ENCODE data around the gene MAP4K4. TPM values are rescaled to one million over a fixed set of nuclear protein-coding genes. Genes with fewer than 3 reads are reported as not detected.

The MAP4K4 gene
- total and polyA plus RNA-seq, 4 donors, result 106 to 363 (median 200) TPM

GRCh38 chr2:101895039-101895438 lies 197.5 kb downstream of the MAP4K4 start:
- Histone ChIP-seq H3K36me3 (ENCODE audit: control insufficient read depth, insufficient read depth, low read length) (peaks cover 15% of the 10 kb centered on the region), H3K27me3 (ENCODE audit: control insufficient read depth, insufficient read depth, low read length) (no peaks in the 10 kb centered on the region), H3K27ac (ENCODE audit: low read depth, low read length) (no peak overlapping the region), H3K4me3 (ENCODE audit: low read depth, low read length) (no peak overlapping the region), H3K9me3 (ENCODE audit: control insufficient read depth, insufficient read depth, low read length) (no peaks in the 10 kb centered on the region), H3K4me1 (ENCODE audit: control insufficient read depth, insufficient read depth, low read length) (no peaks in the 10 kb centered on the region)
- WGBS (ENCODE audit: insufficient coverage), result 92% methylated on average over 4 of the region's 7 CpGs
- DNase-seq (ENCODE audit: low read depth in 4 of 6, low spot score in 6 of 6), result no peak

- H3K4me3 ChIP-seq (ENCODE audit: low read depth, low read length), result no peak overlapping the region
- no peak overlapping the region for H3K27ac ChIP-seq (ENCODE audit: low read depth, low read length)
- no peak for DNase-seq (ENCODE audit: low read depth in 4 of 6, low spot score in 6 of 6)
- H3K9me3 ChIP-seq (ENCODE audit: control insufficient read depth, insufficient read depth, low read length), result no peaks in the 10 kb centered on the region
- peaks cover 14% of the 10 kb centered on the region for H3K36me3 ChIP-seq (ENCODE audit: control insufficient read depth, insufficient read depth, low read length)
- no peaks in the 10 kb centered on the region for H3K27me3 ChIP-seq (ENCODE audit: control insufficient read depth, insufficient read depth, low read length)
- no peaks in the 10 kb centered on the region for H3K4me1 ChIP-seq (ENCODE audit: control insufficient read depth, insufficient read depth, low read length)
- 80% methylated on average over 1 of the region's 2 CpGs for WGBS (ENCODE audit: insufficient coverage)
Observed at GRCh38 chr2:101895819-101896322, 198.4 kb downstream of the MAP4K4 start.

GRCh38 chr2:101897301-101897700 lies 199.8 kb downstream of the MAP4K4 start:
- 89% methylated on average over 1 of the region's 1 CpG for WGBS (ENCODE audit: insufficient coverage)
- Histone ChIP-seq H3K27me3 (ENCODE audit: control insufficient read depth, insufficient read depth, low read length) (no peaks in the 10 kb centered on the region), H3K4me3 (ENCODE audit: low read depth, low read length) (no peak overlapping the region), H3K27ac (ENCODE audit: low read depth, low read length) (no peak overlapping the region), H3K36me3 (ENCODE audit: control insufficient read depth, insufficient read depth, low read length) (peaks cover 7% of the 10 kb centered on the region), H3K4me1 (ENCODE audit: control insufficient read depth, insufficient read depth, low read length) (no peaks in the 10 kb centered on the region), H3K9me3 (ENCODE audit: control insufficient read depth, insufficient read depth, low read length) (no peaks in the 10 kb centered on the region)
- no peak for DNase-seq (ENCODE audit: low read depth in 4 of 6, low spot score in 6 of 6)

GRCh38 chr2:101899265-101899664 lies 201.8 kb downstream of the MAP4K4 start:
- H3K4me3 ChIP-seq (ENCODE audit: low read depth, low read length), result no peak overlapping the region
- DNase-seq (ENCODE audit: low read depth in 4 of 6, low spot score in 6 of 6), result no peak
- H3K4me1 ChIP-seq (ENCODE audit: control insufficient read depth, insufficient read depth, low read length), result no peaks in the 10 kb centered on the region
- no peak overlapping the region for H3K27ac ChIP-seq (ENCODE audit: low read depth, low read length)
- peaks cover 4% of the 10 kb centered on the region for H3K36me3 ChIP-seq (ENCODE audit: control insufficient read depth, insufficient read depth, low read length)
- no peaks in the 10 kb centered on the region for H3K9me3 ChIP-seq (ENCODE audit: control insufficient read depth, insufficient read depth, low read length)
- H3K27me3 ChIP-seq (ENCODE audit: control insufficient read depth, insufficient read depth, low read length), result no peaks in the 10 kb centered on the region

- WGBS (ENCODE audit: insufficient coverage), result no CpG with 5 or more reads among the region's 1 CpG
- Histone ChIP-seq H3K9me3 (ENCODE audit: control insufficient read depth, insufficient read depth, low read length) (no peaks in the 10 kb centered on the region), H3K27ac (ENCODE audit: low read depth, low read length) (no peak overlapping the region), H3K36me3 (ENCODE audit: control insufficient read depth, insufficient read depth, low read length) (peaks cover 3% of the 10 kb centered on the region), H3K4me3 (ENCODE audit: low read depth, low read length) (no peak overlapping the region), H3K4me1 (ENCODE audit: control insufficient read depth, insufficient read depth, low read length) (no peaks in the 10 kb centered on the region), H3K27me3 (ENCODE audit: control insufficient read depth, insufficient read depth, low read length) (no peaks in the 10 kb centered on the region)
- DNase-seq (ENCODE audit: low read depth in 4 of 6, low spot score in 6 of 6), result no peak
Observed at GRCh38 chr2:101899871-101900270, 202.4 kb downstream of the MAP4K4 start.

GRCh38 chr2:101900375-101900774 lies 202.9 kb downstream of the MAP4K4 start:
- 97% methylated on average over 5 of the region's 9 CpGs for WGBS (ENCODE audit: insufficient coverage)
- Histone ChIP-seq H3K27ac (ENCODE audit: low read depth, low read length) (no peak overlapping the region), H3K27me3 (ENCODE audit: control insufficient read depth, insufficient read depth, low read length) (no peaks in the 10 kb centered on the region), H3K36me3 (ENCODE audit: control insufficient read depth, insufficient read depth, low read length) (no peaks in the 10 kb centered on the region), H3K4me3 (ENCODE audit: low read depth, low read length) (no peak overlapping the region), H3K9me3 (ENCODE audit: control insufficient read depth, insufficient read depth, low read length) (no peaks in the 10 kb centered on the region), H3K4me1 (ENCODE audit: control insufficient read depth, insufficient read depth, low read length) (no peaks in the 10 kb centered on the region)
- DNase-seq (ENCODE audit: low read depth in 4 of 6, low spot score in 6 of 6), result no peak

GRCh38 chr2:101901241-101901640 lies 203.7 kb downstream of the MAP4K4 start:
- 100% methylated on average over 2 of the region's 2 CpGs for WGBS (ENCODE audit: insufficient coverage)
- Histone ChIP-seq H3K9me3 (ENCODE audit: control insufficient read depth, insufficient read depth, low read length) (no peaks in the 10 kb centered on the region), H3K36me3 (ENCODE audit: control insufficient read depth, insufficient read depth, low read length) (no peaks in the 10 kb centered on the region), H3K27ac (ENCODE audit: low read depth, low read length) (no peak overlapping the region), H3K27me3 (ENCODE audit: control insufficient read depth, insufficient read depth, low read length) (no peaks in the 10 kb centered on the region), H3K4me3 (ENCODE audit: low read depth, low read length) (no peak overlapping the region), H3K4me1 (ENCODE audit: control insufficient read depth, insufficient read depth, low read length) (no peaks in the 10 kb centered on the region)
- DNase-seq (ENCODE audit: low read depth in 4 of 6, low spot score in 6 of 6), result no peak

- no peaks in the 10 kb centered on the region for H3K36me3 ChIP-seq (ENCODE audit: control insufficient read depth, insufficient read depth, low read length)
- H3K27ac ChIP-seq (ENCODE audit: low read depth, low read length), result no peak overlapping the region
- H3K4me3 ChIP-seq (ENCODE audit: low read depth, low read length), result no peak overlapping the region
- H3K4me1 ChIP-seq (ENCODE audit: control insufficient read depth, insufficient read depth, low read length), result no peaks in the 10 kb centered on the region
- no peak for DNase-seq (ENCODE audit: low read depth in 4 of 6, low spot score in 6 of 6)
- 94% methylated on average over 2 of the region's 2 CpGs for WGBS (ENCODE audit: insufficient coverage)
- H3K9me3 ChIP-seq (ENCODE audit: control insufficient read depth, insufficient read depth, low read length), result no peaks in the 10 kb centered on the region
- H3K27me3 ChIP-seq (ENCODE audit: control insufficient read depth, insufficient read depth, low read length), result no peaks in the 10 kb centered on the region
Observed at GRCh38 chr2:101902169-101902568, 204.7 kb downstream of the MAP4K4 start.

GRCh38 chr2:101904916-101905315 lies 207.4 kb downstream of the MAP4K4 start:
- peaks cover 5% of the 10 kb centered on the region for H3K9me3 ChIP-seq (ENCODE audit: control insufficient read depth, insufficient read depth, low read length)
- peak in 1 of 6 donors; percentile 55 for DNase-seq (ENCODE audit: low read depth in 4 of 6, low spot score in 6 of 6)
- H3K4me1 ChIP-seq (ENCODE audit: control insufficient read depth, insufficient read depth, low read length), result no peaks in the 10 kb centered on the region
- no peak overlapping the region for H3K4me3 ChIP-seq (ENCODE audit: low read depth, low read length)
- H3K27me3 ChIP-seq (ENCODE audit: control insufficient read depth, insufficient read depth, low read length), result no peaks in the 10 kb centered on the region
- H3K27ac ChIP-seq (ENCODE audit: low read depth, low read length), result no peak overlapping the region
- no peaks in the 10 kb centered on the region for H3K36me3 ChIP-seq (ENCODE audit: control insufficient read depth, insufficient read depth, low read length)
- WGBS (ENCODE audit: insufficient coverage), result no CpG with 5 or more reads among the region's 1 CpG

GRCh38 chr2:101905746-101906336 lies 208.3 kb downstream of the MAP4K4 start:
- no peak for DNase-seq (ENCODE audit: low read depth in 4 of 6, low spot score in 6 of 6)
- H3K36me3 ChIP-seq (ENCODE audit: control insufficient read depth, insufficient read depth, low read length), result no peaks in the 10 kb centered on the region
- H3K4me1 ChIP-seq (ENCODE audit: control insufficient read depth, insufficient read depth, low read length), result no peaks in the 10 kb centered on the region
- WGBS (ENCODE audit: insufficient coverage), result 80% methylated on average over 6 of the region's 9 CpGs
- H3K9me3 ChIP-seq (ENCODE audit: control insufficient read depth, insufficient read depth, low read length), result peaks cover 5% of the 10 kb centered on the region
- no peak overlapping the region for H3K27ac ChIP-seq (ENCODE audit: low read depth, low read length)
- no peaks in the 10 kb centered on the region for H3K27me3 ChIP-seq (ENCODE audit: control insufficient read depth, insufficient read depth, low read length)
- H3K4me3 ChIP-seq (ENCODE audit: low read depth, low read length), result no peak overlapping the region

Measured in spinal cord (tissue), 10 donors.